HepG2 (cell line): ENCODE results near the gene CSTF3. TPM values are rescaled to one million over a fixed set of nuclear protein-coding genes. Genes with fewer than 3 reads are reported as not detected.

Experiments used
- BCL6 ChIP-seq: IDR thresholded peaks from 2 replicates; pipeline ENCODE4 v1.6.1; 2016; ENCODE audit warnings: missing genetic modification reagents, missing compliant biosample characterization
- JUNB ChIP-seq: sonication (generic); formaldehyde crosslinking; IDR thresholded peaks from 2 replicates; pipeline ENCODE4 v1.8.0; 2022; ENCODE audit warnings: missing genetic modification reagents, mild to moderate bottlenecking, borderline replicate concordance
- PHF8 ChIP-seq: sonication (generic); formaldehyde crosslinking; IDR thresholded peaks from 2 replicates; pipeline ENCODE4 v1.5.0; 2020; ENCODE audit warnings: missing genetic modification reagents
- RARA ChIP-seq: IDR thresholded peaks from 2 replicates; pipeline ENCODE4 v1.6.1; 2016; ENCODE audit warnings: missing genetic modification reagents, missing compliant biosample characterization
- RNF2 ChIP-seq: fragments of 450-650 bp; conservative IDR thresholded peaks from 2 replicates; pipeline ENCODE4 v1.6.1; 2016; ENCODE audit warnings: low read depth
- SNAPC2 ChIP-seq: sonication (generic); formaldehyde crosslinking; IDR thresholded peaks from 2 replicates; pipeline ENCODE4 v1.8.1; 2022; ENCODE audit warnings: mild to moderate bottlenecking, missing genetic modification reagents
- SRSF4 ChIP-seq: fragments of 200-400 bp; formaldehyde crosslinking; IDR thresholded peaks from one replicate; pipeline ENCODE4 v1.6.1; 2018; ENCODE audit warnings: mild to moderate bottlenecking, low read depth, low read length, moderate library complexity; ENCODE audit not compliant: poor library complexity, severe bottlenecking
- THYN1 ChIP-seq: sonication (generic); formaldehyde crosslinking; IDR thresholded peaks from 2 replicates; pipeline ENCODE4 v1.8.1; 2023; ENCODE audit warnings: low read depth, mild to moderate bottlenecking, moderate library complexity, missing genetic modification reagents, borderline replicate concordance
- YY1 ChIP-seq: IDR thresholded peaks from 2 replicates; pipeline ENCODE4 v1.6.1; 2011; ENCODE audit warnings: low read length, low read depth, moderate library complexity, mild to moderate bottlenecking; ENCODE audit not compliant: insufficient read depth, insufficient replicate concordance
- ZBTB1 ChIP-seq: sonication (generic); formaldehyde crosslinking; IDR thresholded peaks from 2 replicates; pipeline ENCODE4 v1.4.0; 2020; ENCODE audit warnings: missing genetic modification reagents, borderline replicate concordance
- ZNF230 ChIP-seq: sonication (generic); formaldehyde crosslinking; IDR thresholded peaks from 2 replicates; pipeline ENCODE4 v1.4.0; 2020; ENCODE audit warnings: mild to moderate bottlenecking, missing genetic modification reagents
- ZNF616 ChIP-seq: sonication (generic); formaldehyde crosslinking; IDR thresholded peaks from 2 replicates; pipeline ENCODE4 v1.5.0; 2020; ENCODE audit warnings: low read depth, mild to moderate bottlenecking, missing genetic modification reagents
- ZNF816 ChIP-seq: sonication (generic); formaldehyde crosslinking; IDR thresholded peaks from 2 replicates; pipeline ENCODE4 v1.8.0; 2022; ENCODE audit warnings: missing genetic modification reagents, mild to moderate bottlenecking, borderline replicate concordance
- polyA plus RNA-seq, 8 experiments: library from polyadenylated mRNA; depleted of rRNA in 3 of 8; stranded (reverse) in 7 of 8; unstranded in 1 of 8; fragments of >200 nt; fragmentation: Illumina TruSeq in 4 of 8; extraction: Trizol in 4 of 8; gene quantifications; 2 replicates each; pipeline versions ENCODE4 v1.2.1 to v1.2.3, GENCODE V29; 2011 to 2016; ENCODE audit warnings: low read depth in 4 of 8, missing spikeins in 1 of 8, mixed read lengths in 1 of 8; ENCODE audit not compliant: insufficient read depth in 1 of 8
- total RNA-seq, 5 experiments: library from RNA; depleted of rRNA; stranded (reverse); fragments of >200 nt; fragmentation: Illumina TruSeq; extraction: Trizol; gene quantifications; 2 replicates each; pipeline ENCODE4 v1.2.3, GENCODE V29; 2016; ENCODE audit warnings: low read depth in 1 of 5
- TF ChIP-seq, protein P1 (sequence below): sonication (generic); formaldehyde crosslinking; IDR thresholded peaks from 2 replicates; pipeline ENCODE4 v1.5.1; 2020; ENCODE audit warnings: missing genetic modification reagents, mild to moderate bottlenecking, borderline replicate concordance
- TF ChIP-seq, protein P2 (sequence below): sonication (generic); formaldehyde crosslinking; IDR thresholded peaks from 2 replicates; pipeline ENCODE4 v1.4.0; 2020; ENCODE audit warnings: mild to moderate bottlenecking, missing genetic modification reagents
- TF ChIP-seq, protein P3 (sequence below): sonication (generic); formaldehyde crosslinking; IDR thresholded peaks from 2 replicates; pipeline ENCODE4 v1.8.0; 2022; ENCODE audit warnings: mild to moderate bottlenecking, missing genetic modification reagents; ENCODE audit not compliant: insufficient replicate concordance
- TF ChIP-seq, protein P4 (sequence below): sonication (generic); formaldehyde crosslinking; IDR thresholded peaks from 2 replicates; pipeline ENCODE4 v1.5.0; 2020; ENCODE audit warnings: mild to moderate bottlenecking, missing genetic modification reagents, borderline replicate concordance
- TF ChIP-seq, protein P5 (sequence below): sonication (generic); formaldehyde crosslinking; conservative IDR thresholded peaks from 2 replicates; pipeline ENCODE4 v1.8.0; 2022; ENCODE audit warnings: low read depth, missing genetic modification reagents

The CSTF3 gene
- total and polyA plus RNA-seq, 2 of the 13 experiments (the other 11 are each of a cell fraction or from before 2014, with no cell fraction given) = 21.5 to 43.6 TPM

DNA sequence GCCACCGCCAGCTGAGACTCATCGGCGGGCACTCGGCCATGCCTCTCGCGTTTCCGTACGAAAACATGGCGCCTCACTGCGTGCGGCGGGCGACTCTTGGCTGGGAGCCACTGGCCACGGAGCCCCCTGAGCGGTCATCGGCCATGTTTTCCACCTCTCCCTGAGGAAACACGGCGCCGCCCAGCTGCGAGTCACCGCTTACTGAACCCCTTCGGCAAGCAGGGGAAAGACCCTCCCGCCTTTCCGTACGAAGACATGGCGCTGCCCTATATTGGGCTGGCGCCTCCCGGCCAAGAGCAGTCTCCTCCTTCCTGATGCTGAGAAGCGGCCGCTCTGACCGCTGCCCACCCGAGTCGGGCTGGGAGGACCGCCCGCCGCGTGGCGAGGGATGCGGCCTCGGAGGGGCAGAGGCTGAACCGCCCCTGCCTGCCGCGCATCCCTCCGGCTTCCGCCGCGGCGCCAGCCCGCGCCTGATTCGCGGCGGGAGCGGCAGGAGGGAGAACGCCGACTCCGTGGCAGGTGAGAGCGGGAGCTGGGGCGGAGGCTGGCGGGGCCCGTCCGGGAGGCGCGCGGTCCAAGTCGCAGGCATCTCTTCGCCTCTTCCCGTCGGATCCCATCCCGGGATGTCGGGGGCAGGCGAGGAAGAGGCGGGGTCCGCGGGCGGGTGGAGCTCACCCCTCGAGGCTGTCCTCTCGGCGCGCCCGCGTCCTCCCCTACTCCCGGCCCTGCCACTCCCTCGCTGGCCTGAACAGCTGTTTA lies 121.8 kb downstream of the CSTF3 start, which contains the start of gene TCP11L1 (continued):
- TF ChIP-seq, protein P1, sequence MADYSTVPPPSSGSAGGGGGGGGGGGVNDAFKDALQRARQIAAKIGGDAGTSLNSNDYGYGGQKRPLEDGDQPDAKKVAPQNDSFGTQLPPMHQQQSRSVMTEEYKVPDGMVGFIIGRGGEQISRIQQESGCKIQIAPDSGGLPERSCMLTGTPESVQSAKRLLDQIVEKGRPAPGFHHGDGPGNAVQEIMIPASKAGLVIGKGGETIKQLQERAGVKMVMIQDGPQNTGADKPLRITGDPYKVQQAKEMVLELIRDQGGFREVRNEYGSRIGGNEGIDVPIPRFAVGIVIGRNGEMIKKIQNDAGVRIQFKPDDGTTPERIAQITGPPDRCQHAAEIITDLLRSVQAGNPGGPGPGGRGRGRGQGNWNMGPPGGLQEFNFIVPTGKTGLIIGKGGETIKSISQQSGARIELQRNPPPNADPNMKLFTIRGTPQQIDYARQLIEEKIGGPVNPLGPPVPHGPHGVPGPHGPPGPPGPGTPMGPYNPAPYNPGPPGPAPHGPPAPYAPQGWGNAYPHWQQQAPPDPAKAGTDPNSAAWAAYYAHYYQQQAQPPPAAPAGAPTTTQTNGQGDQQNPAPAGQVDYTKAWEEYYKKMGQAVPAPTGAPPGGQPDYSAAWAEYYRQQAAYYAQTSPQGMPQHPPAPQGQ (CRISPR knock-in tag) = no peak
- TF ChIP-seq, protein P2, sequence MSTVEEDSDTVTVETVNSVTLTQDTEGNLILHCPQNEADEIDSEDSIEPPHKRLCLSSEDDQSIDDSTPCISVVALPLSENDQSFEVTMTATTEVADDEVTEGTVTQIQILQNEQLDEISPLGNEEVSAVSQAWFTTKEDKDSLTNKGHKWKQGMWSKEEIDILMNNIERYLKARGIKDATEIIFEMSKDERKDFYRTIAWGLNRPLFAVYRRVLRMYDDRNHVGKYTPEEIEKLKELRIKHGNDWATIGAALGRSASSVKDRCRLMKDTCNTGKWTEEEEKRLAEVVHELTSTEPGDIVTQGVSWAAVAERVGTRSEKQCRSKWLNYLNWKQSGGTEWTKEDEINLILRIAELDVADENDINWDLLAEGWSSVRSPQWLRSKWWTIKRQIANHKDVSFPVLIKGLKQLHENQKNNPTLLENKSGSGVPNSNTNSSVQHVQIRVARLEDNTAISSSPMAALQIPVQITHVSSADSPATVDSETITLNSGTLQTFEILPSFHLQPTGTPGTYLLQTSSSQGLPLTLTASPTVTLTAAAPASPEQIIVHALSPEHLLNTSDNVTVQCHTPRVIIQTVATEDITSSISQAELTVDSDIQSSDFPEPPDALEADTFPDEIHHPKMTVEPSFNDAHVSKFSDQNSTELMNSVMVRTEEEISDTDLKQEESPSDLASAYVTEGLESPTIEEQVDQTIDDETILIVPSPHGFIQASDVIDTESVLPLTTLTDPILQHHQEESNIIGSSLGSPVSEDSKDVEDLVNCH (CRISPR knock-in tag) = no peak
- TF ChIP-seq RNF2 (no peak), THYN1 (CRISPR knock-in tag) (no peak), SNAPC2 (peak; percentile 60; the same call in 1 of the 2 replicates), PHF8 (CRISPR knock-in tag) (peak; percentile 78; the same call in 1 of the 2 replicates), RARA (CRISPR knock-in tag) (peak; percentile 36), YY1 (peak; percentile 99), SRSF4 (no peak), ZNF616 (CRISPR knock-in tag) (0 out of 2 replicates have a peak, but pooled peaks have one; percentile 41), BCL6 (CRISPR knock-in tag) (peak; percentile 29; the same call in 1 of the 2 replicates), ZNF816 (CRISPR knock-in tag) (no peak), ZBTB1 (CRISPR knock-in tag) (no peak), JUNB (CRISPR knock-in tag) (no peak), ZNF230 (CRISPR knock-in tag) (peak; percentile 40; the same call in 1 of the 2 replicates)
- TF ChIP-seq, protein P3, sequence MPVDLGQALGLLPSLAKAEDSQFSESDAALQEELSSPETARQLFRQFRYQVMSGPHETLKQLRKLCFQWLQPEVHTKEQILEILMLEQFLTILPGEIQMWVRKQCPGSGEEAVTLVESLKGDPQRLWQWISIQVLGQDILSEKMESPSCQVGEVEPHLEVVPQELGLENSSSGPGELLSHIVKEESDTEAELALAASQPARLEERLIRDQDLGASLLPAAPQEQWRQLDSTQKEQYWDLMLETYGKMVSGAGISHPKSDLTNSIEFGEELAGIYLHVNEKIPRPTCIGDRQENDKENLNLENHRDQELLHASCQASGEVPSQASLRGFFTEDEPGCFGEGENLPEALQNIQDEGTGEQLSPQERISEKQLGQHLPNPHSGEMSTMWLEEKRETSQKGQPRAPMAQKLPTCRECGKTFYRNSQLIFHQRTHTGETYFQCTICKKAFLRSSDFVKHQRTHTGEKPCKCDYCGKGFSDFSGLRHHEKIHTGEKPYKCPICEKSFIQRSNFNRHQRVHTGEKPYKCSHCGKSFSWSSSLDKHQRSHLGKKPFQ (CRISPR knock-in tag) = peak; percentile 66
- TF ChIP-seq, protein P4, sequence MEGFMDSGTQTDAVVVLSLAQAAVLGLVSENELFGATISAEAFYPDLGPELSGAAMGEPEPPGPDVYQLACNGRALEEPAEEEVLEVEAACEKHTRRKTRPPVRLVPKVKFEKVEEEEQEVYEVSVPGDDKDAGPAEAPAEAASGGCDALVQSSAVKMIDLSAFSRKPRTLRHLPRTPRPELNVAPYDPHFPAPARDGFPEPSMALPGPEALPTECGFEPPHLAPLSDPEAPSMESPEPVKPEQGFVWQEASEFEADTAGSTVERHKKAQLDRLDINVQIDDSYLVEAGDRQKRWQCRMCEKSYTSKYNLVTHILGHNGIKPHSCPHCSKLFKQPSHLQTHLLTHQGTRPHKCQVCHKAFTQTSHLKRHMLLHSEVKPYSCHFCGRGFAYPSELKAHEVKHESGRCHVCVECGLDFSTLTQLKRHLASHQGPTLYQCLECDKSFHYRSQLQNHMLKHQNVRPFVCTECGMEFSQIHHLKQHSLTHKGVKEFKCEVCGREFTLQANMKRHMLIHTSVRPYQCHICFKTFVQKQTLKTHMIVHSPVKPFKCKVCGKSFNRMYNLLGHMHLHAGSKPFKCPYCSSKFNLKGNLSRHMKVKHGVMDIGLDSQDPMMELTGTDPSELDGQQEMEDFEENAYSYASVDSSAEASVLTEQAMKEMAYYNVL (CRISPR knock-in tag) = peak; percentile 60; the same call in 1 of the 2 replicates
- TF ChIP-seq, protein P5, sequence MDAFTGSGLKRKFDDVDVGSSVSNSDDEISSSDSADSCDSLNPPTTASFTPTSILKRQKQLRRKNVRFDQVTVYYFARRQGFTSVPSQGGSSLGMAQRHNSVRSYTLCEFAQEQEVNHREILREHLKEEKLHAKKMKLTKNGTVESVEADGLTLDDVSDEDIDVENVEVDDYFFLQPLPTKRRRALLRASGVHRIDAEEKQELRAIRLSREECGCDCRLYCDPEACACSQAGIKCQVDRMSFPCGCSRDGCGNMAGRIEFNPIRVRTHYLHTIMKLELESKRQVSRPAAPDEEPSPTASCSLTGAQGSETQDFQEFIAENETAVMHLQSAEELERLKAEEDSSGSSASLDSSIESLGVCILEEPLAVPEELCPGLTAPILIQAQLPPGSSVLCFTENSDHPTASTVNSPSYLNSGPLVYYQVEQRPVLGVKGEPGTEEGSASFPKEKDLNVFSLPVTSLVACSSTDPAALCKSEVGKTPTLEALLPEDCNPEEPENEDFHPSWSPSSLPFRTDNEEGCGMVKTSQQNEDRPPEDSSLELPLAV (CRISPR knock-in tag) = no peak
